Astrocyte (in vitro differentiated cells and primary cell): ENCODE data around the gene HOXA5.

Source experiments
- CTCF ChIP-seq: IDR thresholded peaks from 2 replicates; pipeline ENCODE4 v1.5.1; 2011; ENCODE audit warnings: low read depth, mild to moderate bottlenecking, inconsistent platforms, low read length, moderate library complexity; ENCODE audit not compliant: insufficient read depth
- EZH2 ChIP-seq: IDR thresholded peaks from 2 replicates; pipeline ENCODE4 v1.6.1; 2012; ENCODE audit warnings: mild to moderate bottlenecking, low read length, inconsistent platforms; ENCODE audit not compliant: insufficient read depth

DNA sequence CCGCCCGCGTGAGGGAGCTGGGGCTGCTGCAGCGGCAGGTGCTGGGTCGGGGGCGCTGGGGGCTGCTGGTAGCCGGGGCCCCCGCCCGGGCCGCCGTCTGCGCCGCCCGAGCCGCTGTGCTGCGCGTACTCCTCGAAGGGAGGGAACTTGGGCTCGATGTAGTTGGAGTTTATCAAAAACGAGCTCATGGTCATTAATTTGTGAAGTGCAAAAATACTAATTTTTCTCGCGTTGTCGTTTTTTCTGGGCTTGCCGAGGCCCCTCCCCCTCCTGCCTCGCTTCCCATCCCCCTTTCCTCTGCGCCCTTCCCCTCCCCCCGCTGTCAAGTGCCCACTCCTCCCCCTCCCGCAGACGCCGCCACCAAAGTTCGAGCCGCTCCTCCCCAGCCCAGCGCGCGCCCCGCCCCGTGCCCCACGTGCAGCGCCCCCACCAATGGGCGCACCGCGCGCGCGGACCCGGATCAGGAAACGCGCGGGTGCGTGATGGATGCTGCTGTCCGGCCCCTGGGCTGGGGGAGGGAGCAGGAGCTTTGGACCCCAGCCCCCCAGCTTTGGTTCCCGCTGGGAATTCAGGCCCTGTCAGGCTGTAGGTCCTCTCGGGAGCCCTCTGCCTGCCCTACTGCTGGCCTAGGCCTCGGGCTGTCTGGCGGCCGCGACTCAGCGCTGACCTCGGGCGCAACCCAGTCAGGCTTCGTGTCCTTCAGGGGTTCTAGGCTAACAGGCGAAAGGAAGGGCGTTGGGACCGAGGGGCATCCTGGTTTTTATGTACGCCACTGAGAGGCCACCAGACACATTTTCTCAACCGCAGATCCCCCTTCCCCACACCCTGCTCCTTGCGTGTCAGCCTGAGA lies 12.7 kb downstream of the HOXA5 start, which contains the start of gene HOXA4:
- no peak for TF ChIP-seq CTCF
- TF ChIP-seq EZH2: peak; percentile 19
